NCI-H1694 treated with DMSO at 0.1 percent for 48 hours (cell line): ENCODE results near the gene MUSTN1.

Experiments used
- DNase-seq: peaks from one replicate; lab custom pipeline; 2025; lab: John Stamatoyannopoulos, UW

Gene MUSTN1

DNA sequence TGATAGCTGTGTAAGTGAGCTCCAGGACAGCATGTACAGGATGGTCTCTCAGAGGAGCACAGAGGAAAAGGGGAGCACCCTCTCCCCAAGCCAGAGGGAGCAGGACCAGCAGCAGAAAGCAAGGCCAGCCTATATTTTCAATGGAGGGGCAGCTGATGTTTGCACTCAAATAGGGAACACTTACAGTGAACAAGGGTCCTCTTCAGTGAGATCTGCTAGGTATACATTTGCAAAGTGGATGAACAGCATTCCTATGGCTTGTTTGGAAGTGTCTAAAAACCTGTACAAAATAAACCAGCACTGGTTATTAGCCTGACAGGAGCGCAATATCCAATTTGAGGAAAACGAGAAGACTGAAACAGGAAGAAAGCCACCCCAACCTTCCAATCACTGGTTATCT, 17.6 kb upstream of the MUSTN1 start:
- DNase-seq, result no peak

DNA sequence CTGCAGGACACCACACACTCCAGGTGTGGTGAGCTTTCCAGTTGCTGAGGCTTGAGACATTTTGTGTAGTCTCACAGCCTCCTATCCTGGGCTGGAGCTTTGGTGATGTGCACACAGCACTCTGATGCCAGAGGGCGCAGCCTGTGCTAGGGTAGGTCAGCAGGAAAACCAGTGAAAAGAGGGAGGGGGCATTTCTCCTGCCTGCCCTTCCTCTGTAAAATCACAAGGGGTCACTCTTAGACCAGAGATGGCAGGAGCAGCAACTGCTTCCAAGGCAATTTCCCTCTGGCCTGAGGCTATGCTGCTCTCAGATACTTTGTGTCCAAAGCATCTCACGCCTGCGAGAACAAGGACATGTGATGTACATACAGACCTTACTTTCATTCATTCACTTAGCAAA, 16.5 kb upstream of the MUSTN1 start:
- DNase-seq, result peak; percentile 35

DNA sequence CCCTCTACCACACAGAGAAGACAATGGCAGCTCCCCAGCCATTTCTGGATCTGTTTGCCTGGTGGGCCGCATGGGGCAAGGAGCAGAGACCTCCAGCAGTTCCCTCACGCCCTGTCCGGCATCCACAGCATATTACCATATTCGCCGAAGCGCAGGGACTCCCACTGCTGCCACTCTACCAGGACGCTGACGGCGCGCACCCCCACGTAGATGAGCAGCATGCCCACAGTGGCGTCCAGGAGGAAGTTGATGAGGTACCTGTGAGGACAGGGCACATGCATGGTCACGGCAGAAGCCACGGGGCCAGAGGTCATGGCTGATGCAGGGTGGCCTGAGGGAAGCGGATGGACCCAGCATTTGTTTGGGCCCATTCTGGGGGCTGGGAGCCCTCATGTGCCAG, 14.8 kb upstream of the MUSTN1 start:
- DNase-seq, result no peak

- no peak for DNase-seq
These were observed 13.8 kb upstream of the MUSTN1 start for GRCh38 chr3:52848617-52849016.

- DNase-seq, result no peak
These were observed 12.9 kb upstream of the MUSTN1 start for GRCh38 chr3:52847726-52848125.

GRCh38 chr3:52847241-52847640, 12.4 kb upstream of the MUSTN1 start:
- DNase-seq, result no peak

DNA sequence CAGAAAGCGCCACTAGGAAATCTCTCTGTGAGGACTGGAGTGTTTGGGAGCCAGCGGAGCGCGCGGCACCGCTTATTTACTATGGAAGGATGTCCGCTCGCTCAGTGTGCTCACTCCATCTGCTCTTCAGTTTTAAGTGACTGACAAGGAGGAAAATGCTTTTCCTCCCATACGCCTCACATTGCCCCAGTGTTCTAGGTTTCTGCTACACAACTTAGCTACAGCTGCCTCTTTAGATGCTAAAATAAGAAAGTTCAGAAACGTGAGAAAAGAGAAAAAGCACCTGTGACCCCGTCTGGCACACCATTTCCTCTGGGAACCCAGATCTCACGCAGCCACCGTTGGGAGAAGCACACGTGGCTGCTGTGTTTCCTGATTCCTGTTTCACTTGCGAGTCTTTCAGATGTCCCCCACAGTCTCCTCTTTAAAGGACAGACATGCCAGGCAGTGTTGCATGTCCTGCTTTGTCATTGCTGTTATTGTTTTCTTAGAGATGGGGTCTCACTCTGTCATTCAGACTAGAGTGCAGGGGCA, 11.7 kb upstream of the MUSTN1 start:
- no peak for DNase-seq

- DNase-seq, result no peak
These were observed 11.0 kb upstream of the MUSTN1 start for GRCh38 chr3:52845691-52846431.

DNA sequence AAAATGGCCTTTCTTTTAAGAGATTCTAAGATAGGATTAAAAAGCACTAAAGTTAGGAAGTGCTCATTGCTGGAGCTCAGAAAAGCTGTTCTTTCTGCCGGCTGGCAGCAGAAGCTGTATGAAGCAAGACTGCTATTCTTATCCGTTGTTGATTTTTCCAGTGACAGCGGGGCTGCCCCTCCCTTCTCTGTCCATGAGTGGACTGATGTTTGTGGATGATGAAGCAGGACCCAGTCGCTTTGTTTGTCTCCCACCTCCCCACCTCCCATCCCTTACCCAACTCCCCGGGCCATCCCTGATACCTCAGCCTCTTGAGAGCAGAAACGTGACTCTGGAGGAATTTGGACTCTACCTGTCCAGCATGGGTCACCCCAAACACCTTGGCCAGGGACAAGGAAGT, 10.3 kb upstream of the MUSTN1 start:
- DNase-seq, result no peak

GRCh38 chr3:52844290-52844975, 9.6 kb upstream of the MUSTN1 start:
- DNase-seq, result no peak

DNA sequence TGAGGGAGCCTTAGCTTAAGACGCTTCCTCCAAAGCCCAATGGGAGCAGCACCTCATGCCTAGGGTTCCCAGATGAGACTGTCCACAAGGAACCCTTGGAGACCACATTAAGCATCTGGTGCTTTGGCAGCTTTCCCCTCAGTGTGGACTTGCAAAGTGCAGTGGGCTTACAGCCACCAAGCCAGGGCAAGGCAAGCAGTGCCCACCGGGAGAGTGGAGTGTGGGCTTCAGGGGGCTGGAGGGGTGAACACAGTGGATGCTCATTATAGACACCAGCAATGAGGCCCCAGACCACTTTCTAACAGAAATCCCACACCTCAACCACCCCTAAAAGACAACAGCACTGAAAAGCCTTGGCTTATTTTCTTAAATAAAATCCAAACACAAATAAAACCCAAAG, 9.1 kb upstream of the MUSTN1 start:
- DNase-seq, result no peak

GRCh38 chr3:52843108-52843865, 8.5 kb upstream of the MUSTN1 start:
- no peak for DNase-seq

GRCh38 chr3:52842424-52842823, 7.6 kb upstream of the MUSTN1 start:
- DNase-seq, result no peak

- no peak for DNase-seq
These were observed 7.1 kb upstream of the MUSTN1 start for GRCh38 chr3:52841981-52842340.

- DNase-seq, result no peak
These were observed 6.6 kb upstream of the MUSTN1 start for GRCh38 chr3:52841211-52841980.

DNA sequence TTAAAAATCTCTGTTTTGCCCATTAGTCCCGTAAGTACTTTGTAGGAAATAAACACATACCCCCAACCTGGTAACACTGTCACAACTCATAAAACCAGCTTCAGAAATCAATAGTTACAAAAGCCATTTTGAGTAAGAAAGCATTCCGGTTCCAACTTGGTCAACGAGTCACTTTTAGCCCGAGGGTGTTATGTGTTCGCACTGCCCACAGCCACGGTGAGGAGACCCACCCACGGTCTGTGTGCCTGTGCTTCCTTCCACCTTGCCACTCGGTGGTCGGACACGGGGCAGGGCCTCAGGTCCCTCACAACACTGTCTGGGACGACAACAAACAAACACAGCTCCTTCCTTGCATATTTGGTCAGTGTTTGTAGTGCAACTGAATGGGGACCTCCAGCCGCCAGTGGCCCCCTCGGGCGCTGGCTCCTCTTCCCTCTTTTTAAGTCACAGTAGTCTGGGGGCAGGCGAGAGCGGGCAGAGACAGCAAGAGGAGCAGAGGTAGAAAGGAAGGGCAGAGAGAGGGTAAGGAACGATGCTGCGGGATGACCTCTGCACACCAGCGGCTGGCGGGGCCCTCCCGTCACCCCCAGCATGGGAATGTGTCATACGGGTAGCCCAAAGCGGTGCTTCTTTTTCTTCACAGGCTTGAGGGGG, 5.2 kb upstream of the MUSTN1 start:
- DNase-seq, result no peak

DNA sequence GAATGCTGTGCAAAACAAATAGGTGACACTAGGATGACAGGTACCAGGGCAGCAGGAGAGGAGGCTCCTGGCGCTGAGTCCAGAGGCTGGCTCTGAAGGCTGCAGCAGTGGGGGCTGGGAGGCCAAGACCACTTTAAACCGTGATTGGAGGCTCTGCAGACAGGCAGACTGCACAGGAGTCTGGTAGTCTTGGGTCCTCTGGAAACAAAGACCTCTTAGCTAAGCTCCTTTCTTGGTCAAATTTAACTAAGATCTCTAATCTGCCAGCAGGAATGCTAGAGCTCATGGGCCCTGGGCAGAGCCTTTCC, 4.4 kb upstream of the MUSTN1 start:
- DNase-seq, result no peak

GRCh38 chr3:52838561-52839267, 3.9 kb upstream of the MUSTN1 start:
- no peak for DNase-seq

- no peak for DNase-seq
These were observed 2.2 kb upstream of the MUSTN1 start for GRCh38 chr3:52836986-52837385.

DNA sequence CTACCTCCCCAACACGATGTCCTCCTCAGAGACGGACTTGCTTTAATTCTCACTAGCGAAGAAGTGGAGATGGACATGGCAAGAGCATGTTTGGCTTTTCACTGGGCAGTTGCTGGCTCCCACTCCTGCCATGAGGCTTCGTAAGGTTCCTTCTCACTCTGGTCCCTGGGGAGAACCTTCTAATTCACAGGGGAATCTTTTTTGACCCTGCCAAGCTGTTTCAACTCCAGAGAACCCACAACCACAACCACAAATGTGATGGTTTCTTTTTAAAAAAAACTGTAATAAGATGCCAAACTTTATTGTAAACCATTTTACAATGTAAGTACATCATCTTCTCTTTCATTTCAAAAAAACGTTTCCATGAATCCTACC, 1.6 kb upstream of the MUSTN1 start:
- DNase-seq, result no peak

DNA sequence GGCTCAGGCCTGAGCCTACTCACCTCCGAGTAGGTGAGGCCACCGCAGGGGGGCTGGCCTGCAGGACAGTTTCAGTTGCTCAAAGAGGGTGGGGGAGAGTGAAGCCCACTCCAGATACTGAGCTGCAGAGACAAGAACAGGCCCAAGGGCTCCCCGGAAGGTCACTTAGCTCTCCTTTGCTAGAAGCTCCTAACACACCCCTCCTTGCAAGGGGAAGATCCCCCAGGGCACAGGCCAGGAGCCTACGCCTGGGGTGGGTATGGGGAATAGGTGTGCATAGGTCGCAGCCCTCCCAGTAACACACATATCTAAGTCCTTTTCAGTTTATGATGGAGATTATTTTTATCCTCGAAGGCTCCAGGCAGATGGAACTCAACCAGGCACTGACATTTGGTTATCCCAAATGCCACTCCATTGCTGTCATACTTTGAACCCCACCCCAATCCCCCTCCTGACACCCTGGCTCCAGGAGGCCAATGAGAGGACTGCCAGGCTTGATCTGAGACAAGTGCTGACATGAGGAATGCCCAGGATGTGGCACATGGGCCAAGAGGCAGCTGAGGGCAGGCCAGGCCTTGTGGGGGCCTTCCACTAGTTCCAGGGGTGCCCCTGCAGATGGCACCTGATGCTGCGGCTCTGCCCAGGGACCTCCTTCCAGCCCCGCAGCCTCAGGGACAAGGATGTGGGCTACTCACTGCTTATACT, 1.1 kb upstream of the MUSTN1 start:
- no peak for DNase-seq
